ENCODE results near the gene OR51D1. TPM values are rescaled to one million over a fixed set of nuclear protein-coding genes. Genes with fewer than 3 reads are reported as not detected.

OR51D1 gene
- total and polyA plus RNA-seq, 12 donors, result not detected

DNA sequence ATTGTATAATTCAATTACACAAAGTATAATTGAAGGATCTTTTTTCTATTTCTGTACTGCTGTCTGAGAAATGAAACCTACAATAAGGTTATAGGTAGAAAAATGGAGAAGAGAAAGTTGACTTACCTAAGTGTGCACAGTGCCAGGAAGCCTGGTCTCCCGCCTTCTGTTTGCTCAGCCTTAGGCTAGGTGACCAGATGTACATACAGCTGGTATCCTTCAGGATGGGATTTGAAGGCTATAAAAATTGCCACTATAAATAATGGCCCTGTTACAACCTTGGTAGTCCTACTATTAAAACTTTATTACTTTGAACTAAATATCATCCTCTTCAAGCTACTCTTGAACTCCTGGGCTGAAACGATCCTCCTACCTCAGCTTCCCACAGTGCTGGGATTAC, 40.7 kb downstream of the OR51D1 start:
- no peaks in the 10 kb centered on the region for H3K27me3 ChIP-seq
- intact Hi-C loops (cut with DNase I), result loop anchor here in 1 of 10 donors (10.0 kb wide), 1 partner anchor 57 kb away; no protein-coding TSS in a partner anchor
- ATAC-seq, result no peak
- no peak for DNase-seq
- H3K4me3 ChIP-seq, result no peak overlapping the region
- 91 to 94% methylated on average over 2 of the region's 2 CpGs for WGBS, 2 donors
- H3K9me3 ChIP-seq, result no peaks in the 10 kb centered on the region
- no peak overlapping the region for H3K27ac ChIP-seq
- TF ChIP-seq, protein P1, sequence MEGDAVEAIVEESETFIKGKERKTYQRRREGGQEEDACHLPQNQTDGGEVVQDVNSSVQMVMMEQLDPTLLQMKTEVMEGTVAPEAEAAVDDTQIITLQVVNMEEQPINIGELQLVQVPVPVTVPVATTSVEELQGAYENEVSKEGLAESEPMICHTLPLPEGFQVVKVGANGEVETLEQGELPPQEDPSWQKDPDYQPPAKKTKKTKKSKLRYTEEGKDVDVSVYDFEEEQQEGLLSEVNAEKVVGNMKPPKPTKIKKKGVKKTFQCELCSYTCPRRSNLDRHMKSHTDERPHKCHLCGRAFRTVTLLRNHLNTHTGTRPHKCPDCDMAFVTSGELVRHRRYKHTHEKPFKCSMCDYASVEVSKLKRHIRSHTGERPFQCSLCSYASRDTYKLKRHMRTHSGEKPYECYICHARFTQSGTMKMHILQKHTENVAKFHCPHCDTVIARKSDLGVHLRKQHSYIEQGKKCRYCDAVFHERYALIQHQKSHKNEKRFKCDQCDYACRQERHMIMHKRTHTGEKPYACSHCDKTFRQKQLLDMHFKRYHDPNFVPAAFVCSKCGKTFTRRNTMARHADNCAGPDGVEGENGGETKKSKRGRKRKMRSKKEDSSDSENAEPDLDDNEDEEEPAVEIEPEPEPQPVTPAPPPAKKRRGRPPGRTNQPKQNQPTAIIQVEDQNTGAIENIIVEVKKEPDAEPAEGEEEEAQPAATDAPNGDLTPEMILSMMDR (IDR thresholded peaks at IDR 0.05), result no peak
- no peaks in the 10 kb centered on the region for H3K4me1 ChIP-seq
- H3K36me3 ChIP-seq, result no peaks in the 10 kb centered on the region

DNA sequence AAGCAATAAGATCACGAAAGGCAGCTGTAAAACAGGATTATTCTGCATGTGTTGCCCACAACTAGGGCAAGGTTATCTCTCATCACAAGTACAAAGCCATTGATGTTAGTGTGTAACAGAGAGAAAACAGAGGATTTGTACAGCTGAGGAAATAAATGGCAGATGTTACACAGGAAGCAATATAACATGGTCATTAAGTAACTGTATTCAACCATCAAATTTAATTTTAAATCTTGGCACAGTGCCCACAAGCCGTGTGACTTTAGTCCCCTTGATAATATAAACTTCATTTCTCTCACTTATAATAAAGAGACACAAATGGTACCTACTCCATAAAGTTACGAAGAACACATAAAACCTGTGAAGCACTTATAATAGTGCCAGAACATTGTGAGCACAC, 43.1 kb downstream of the OR51D1 start:
- ATAC-seq (no peak), DNase-seq (no peak)
- TF ChIP-seq, protein P1 (IDR thresholded peaks at IDR 0.05), result no peak
- intact Hi-C loops (cut with DNase I), result no loop called here
- Histone ChIP-seq H3K27ac (no peak overlapping the region), H3K9me3 (no peaks in the 10 kb centered on the region), H3K4me1 (no peaks in the 10 kb centered on the region), H3K27me3 (no peaks in the 10 kb centered on the region), H3K4me3 (no peak overlapping the region), H3K36me3 (no peaks in the 10 kb centered on the region)
- whole genome bisulfite sequencing, 2 donors, result 48 to 49% methylated on average over 3 of the region's 3 CpGs

DNA sequence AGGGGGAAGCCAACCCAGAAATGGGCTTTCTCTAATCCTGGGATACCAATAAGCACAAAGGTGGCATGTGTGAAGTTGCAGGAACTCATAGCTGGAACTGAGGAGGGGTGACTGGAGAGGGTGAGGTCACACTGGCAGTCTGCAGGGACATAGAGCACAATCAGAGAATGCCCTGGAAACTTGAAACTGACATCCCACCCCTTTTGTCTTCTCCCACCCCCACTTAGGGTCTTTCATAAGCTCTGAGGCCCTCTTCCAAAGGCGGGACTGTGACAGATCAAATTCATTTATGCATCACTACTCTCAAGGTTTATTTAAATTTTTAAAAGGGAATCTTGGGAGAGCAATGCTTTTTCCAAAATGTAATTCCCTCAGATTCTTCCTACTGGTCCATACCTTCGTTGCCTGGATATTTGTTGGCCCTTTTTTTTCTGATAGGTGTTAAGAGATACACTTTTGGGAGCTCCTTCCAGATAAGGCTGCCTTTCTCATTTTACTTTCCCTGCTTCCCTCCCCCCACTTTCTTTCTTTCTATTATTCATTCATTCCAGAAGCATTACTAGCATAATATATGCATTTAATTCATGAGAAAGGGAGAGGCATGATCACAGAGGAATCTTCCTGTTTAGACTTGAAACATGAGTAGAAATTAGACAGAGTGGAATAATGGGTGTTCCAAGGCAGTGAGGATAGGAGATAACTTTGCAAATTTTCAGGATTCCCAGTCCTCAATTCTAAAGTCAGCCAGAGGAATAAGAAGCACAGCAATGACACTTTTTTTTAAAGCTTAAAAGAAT, 45.5 kb downstream of the OR51D1 start:
- no peaks in the 10 kb centered on the region for H3K27me3 ChIP-seq
- no peaks in the 10 kb centered on the region for H3K9me3 ChIP-seq
- no peaks in the 10 kb centered on the region for H3K4me1 ChIP-seq
- H3K36me3 ChIP-seq, result no peaks in the 10 kb centered on the region
- no peak overlapping the region for H3K27ac ChIP-seq
- DNase-seq, result no peak
- no peak overlapping the region for H3K4me3 ChIP-seq
- 86 to 89% methylated on average over 2 of the region's 2 CpGs for WGBS, 2 donors
- ATAC-seq, result no peak
- intact Hi-C loops (cut with DNase I), result no loop called here
- TF ChIP-seq, protein P1 (IDR thresholded peaks at IDR 0.05), result no peak

DNA sequence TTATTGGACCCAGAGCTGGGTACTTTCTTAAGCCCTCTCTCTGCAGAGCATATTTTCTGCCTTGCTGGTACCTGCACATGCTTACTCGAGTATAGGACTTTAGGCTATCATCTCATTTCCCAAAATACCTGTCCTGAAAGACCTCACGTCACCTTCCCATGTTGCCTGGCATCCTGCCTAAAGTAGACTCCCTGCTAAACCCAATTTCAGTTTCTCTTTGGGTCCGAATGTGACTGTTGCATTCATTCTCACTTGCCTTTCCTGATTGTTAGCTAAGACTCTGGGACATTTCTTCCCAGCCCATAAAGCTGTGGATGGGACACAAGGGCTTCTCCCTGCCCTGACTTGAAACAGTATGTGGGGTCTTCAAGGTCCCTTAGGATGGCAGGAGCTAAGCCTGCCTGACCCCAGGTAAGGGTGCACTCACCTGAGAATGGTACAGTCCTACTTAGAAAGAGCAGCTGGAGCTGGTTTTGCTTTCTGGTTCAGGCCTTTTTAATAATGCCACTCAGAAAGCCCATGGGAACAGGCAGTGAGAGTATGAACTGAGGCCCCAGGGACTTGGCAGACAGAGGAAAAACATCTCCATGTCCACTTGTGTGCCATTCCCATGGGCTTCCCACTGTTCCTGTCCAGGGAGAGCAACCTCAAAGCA, 47.5 kb downstream of the OR51D1 start:
- intact Hi-C loops (cut with DNase I), result no loop called here
- Histone ChIP-seq H3K36me3 (no peaks in the 10 kb centered on the region), H3K9me3 (no peaks in the 10 kb centered on the region), H3K4me1 (no peaks in the 10 kb centered on the region), H3K27ac (no peak overlapping the region), H3K27me3 (no peaks in the 10 kb centered on the region), H3K4me3 (no peak overlapping the region)
- ATAC-seq (no peak), DNase-seq (no peak)
- 87 to 92% methylated on average over 3 of the region's 3 CpGs for WGBS, 2 donors
- TF ChIP-seq, protein P1 (IDR thresholded peaks at IDR 0.05), result no peak

Other genes with a start within 250 kb of the OR51D1 start
- gene TRIM21, start 243.8 kb upstream of the OR51D1 start, total RNA-seq, result 10 to 100 TPM in 2 of 10 donors, 1 to 10 TPM in 8; 4.4 to 36.8 (median 7.4) TPM
- 10 to 100 TPM in 1 of 2 donors, 1 to 10 TPM in 1; 8.5 to 12.0 TPM for gene TRIM21, start 243.8 kb upstream of the OR51D1 start, polyA plus RNA-seq
- under 1 TPM in 2 of 10 donors, not detected in 8; 0.23 to 0.26 TPM for gene OR52K2, start 188.2 kb upstream of the OR51D1 start, total RNA-seq
- gene OR52K2, start 188.2 kb upstream of the OR51D1 start, polyA plus RNA-seq, result not detected
- gene OR52K1, start 154.8 kb upstream of the OR51D1 start, total RNA-seq, result not detected
- not detected for gene OR52K1, start 154.8 kb upstream of the OR51D1 start, polyA plus RNA-seq
- not detected for gene OR52M1, start 92.3 kb upstream of the OR51D1 start, total RNA-seq
- not detected for gene OR52M1, start 92.3 kb upstream of the OR51D1 start, polyA plus RNA-seq
- gene OR52I2, start 55.7 kb upstream of the OR51D1 start, total RNA-seq, result not detected
- gene OR52I2, start 55.7 kb upstream of the OR51D1 start, polyA plus RNA-seq, result not detected
- gene OR52I1, start 43.4 kb upstream of the OR51D1 start, total RNA-seq, result not detected
- gene OR52I1, start 43.4 kb upstream of the OR51D1 start, polyA plus RNA-seq, result not detected
- 10 to 100 TPM in 6 of 10 donors, 1 to 10 TPM in 4; 6.4 to 12.8 (median 10.5) TPM for gene TRIM68, start 29.2 kb upstream of the OR51D1 start, total RNA-seq
- 1 to 10 TPM; 3.5 to 5.3 TPM for gene TRIM68, start 29.2 kb upstream of the OR51D1 start, polyA plus RNA-seq
- 1 to 10 TPM in 9 of 10 donors, under 1 TPM in 1; 0.68 to 3.4 (median 1.6) TPM for gene OR51E1, start 6.5 kb downstream of the OR51D1 start, total RNA-seq
- 1 to 10 TPM; 2.3 to 2.6 TPM for gene OR51E1, start 6.5 kb downstream of the OR51D1 start, polyA plus RNA-seq
- under 1 TPM in 4 of 10 donors, not detected in 6; 0.12 to 0.25 (median 0.16) TPM for gene OR51E2, start 60.4 kb downstream of the OR51D1 start, total RNA-seq
- under 1 TPM; 0.07 to 0.25 TPM for gene OR51E2, start 60.4 kb downstream of the OR51D1 start, polyA plus RNA-seq
- gene MMP26, start 67.3 kb downstream of the OR51D1 start, total RNA-seq, result not detected
- gene MMP26, start 67.3 kb downstream of the OR51D1 start, polyA plus RNA-seq, result not detected
- gene OR51F1, start 132.5 kb downstream of the OR51D1 start, total RNA-seq, result not detected
- gene OR51F1, start 132.5 kb downstream of the OR51D1 start, polyA plus RNA-seq, result not detected
- gene OR52R1, start 166.9 kb downstream of the OR51D1 start, total RNA-seq, result not detected
- not detected for gene OR52R1, start 166.9 kb downstream of the OR51D1 start, polyA plus RNA-seq
- not detected for gene OR51F2, start 183.8 kb downstream of the OR51D1 start, total RNA-seq
- gene OR51F2, start 183.8 kb downstream of the OR51D1 start, polyA plus RNA-seq, result not detected
- gene OR51S1, start 211.7 kb downstream of the OR51D1 start, total RNA-seq, result not detected
- gene OR51S1, start 211.7 kb downstream of the OR51D1 start, polyA plus RNA-seq, result not detected
- gene OR51T1, start 244.4 kb downstream of the OR51D1 start, total RNA-seq, result not detected
- not detected for gene OR51T1, start 244.4 kb downstream of the OR51D1 start, polyA plus RNA-seq

All from heart right ventricle (tissue), 16 donors.